Erythroblast (primary cell): ENCODE results near the gene OOEP.

Experiments
- GATA1 ChIP-seq: IDR thresholded peaks from 2 replicates; pipeline ENCODE4 v1.6.1; 2011; ENCODE audit warnings: low read depth, mild to moderate bottlenecking, control low read depth, low read length, moderate library complexity
- POLR2A ChIP-seq: IDR thresholded peaks from 2 replicates; pipeline ENCODE4 v1.6.1; 2011; ENCODE audit warnings: mild to moderate bottlenecking, low read length

GRCh38 chr6:73368675-73369074 lies 1.0 kb downstream of the OOEP start:
- TF ChIP-seq POLR2A: no peak
- no peak for TF ChIP-seq GATA1
